Stimulated activated CD8-positive, alpha-beta memory T cell treated with anti-CD3 and anti-CD28 coated beads, Interleukin-2, amount 100 ng/mL, for 48 hours (primary cell): Measurements from ENCODE around the gene SUMO3.

Source experiments
- DNase-seq, 2 donors: peaks; one replicate each; pipeline ENCODE4 v3.0.0-alpha.2; 2020; ENCODE audit warnings: low read depth in 2 of 2

The SUMO3 gene

GRCh38 chr21:44817914-44818639 is at the start of gene SUMO3:
SUMO3 (minus strand) TSS chr21:44818062; CDS start chr21:44817968, 94 bp downstream.
- peak; percentile 72 to 75 for DNase-seq

DNA sequence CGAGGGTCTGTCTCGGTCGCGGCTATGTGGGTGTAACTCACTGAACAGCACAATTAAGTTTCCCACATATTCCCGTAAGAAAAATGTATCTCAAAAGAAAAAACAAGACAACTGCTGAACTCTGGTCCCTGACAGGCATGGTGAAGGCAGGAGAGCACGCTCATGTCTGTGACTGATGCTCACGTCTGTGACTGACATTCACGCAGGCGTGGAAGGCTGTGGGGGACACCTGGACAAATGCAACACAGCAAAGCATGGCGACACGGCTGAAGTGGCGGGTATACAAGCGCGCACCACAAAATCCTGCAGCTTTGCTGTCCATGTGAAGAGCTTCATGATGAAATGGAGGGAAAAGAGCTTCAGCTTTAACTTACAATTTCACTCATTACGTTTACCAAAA is 49.6 kb upstream of the SUMO3 start:
- DNase-seq, result no peak

GRCh38 chr21:44866780-44867179 is 48.9 kb upstream of the SUMO3 start:
- DNase-seq, result no peak

GRCh38 chr21:44865561-44866280 is 47.9 kb upstream of the SUMO3 start:
- no peak for DNase-seq

- DNase-seq, result no peak
Observed at GRCh38 chr21:44862869-44863685, 45.2 kb upstream of the SUMO3 start.

GRCh38 chr21:44858791-44859190 is 40.9 kb upstream of the SUMO3 start:
- no peak for DNase-seq

DNA sequence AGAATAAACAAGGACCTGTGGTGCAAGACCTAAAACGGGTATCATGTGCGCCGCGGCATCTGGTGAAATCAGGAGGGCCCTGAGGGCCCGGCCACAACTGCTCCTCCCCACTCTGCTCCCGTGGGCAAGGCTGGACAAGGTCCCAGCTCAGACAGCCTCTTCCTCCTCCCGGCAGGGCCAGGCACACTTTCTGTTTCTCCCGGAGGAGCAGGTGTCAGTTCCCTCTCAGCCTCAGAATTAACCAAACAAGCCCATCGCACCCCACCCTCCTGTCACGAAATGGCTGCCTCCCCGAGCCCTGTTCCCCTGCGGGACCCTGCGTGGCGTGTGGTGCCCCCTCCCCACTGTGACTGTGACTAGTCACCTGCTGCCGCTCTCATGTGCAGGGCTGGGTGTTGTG is 40.4 kb upstream of the SUMO3 start:
- DNase-seq, result no peak

GRCh38 chr21:44857127-44857892 is 39.4 kb upstream of the SUMO3 start:
- no peak for DNase-seq

DNA sequence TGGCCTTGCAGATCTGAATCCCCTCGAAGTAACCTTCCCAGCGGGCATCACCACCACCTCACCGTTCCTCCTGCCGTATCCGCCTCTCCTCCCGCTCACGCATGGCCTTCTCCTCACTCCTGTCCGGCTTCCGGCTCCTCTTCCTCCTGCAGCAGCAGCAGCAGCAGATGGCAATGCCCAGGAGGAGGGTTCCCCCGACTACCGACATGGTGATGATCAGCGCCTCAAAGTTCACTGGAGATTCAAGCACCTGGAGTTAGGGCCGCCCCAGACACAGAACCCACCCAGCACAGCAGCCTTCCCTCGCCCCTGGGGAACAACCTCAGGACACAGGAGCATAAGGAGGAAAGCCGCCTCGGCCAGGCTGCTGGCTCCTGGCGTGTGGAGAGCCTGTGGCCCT is 38.3 kb upstream of the SUMO3 start:
- no peak for DNase-seq

- no peak for DNase-seq
Observed at GRCh38 chr21:44855572-44855971, 37.7 kb upstream of the SUMO3 start.

GRCh38 chr21:44854664-44855446 is 37.0 kb upstream of the SUMO3 start:
- no peak for DNase-seq

- DNase-seq, result no peak
Observed at GRCh38 chr21:44854391-44854663, 36.5 kb upstream of the SUMO3 start.

DNA sequence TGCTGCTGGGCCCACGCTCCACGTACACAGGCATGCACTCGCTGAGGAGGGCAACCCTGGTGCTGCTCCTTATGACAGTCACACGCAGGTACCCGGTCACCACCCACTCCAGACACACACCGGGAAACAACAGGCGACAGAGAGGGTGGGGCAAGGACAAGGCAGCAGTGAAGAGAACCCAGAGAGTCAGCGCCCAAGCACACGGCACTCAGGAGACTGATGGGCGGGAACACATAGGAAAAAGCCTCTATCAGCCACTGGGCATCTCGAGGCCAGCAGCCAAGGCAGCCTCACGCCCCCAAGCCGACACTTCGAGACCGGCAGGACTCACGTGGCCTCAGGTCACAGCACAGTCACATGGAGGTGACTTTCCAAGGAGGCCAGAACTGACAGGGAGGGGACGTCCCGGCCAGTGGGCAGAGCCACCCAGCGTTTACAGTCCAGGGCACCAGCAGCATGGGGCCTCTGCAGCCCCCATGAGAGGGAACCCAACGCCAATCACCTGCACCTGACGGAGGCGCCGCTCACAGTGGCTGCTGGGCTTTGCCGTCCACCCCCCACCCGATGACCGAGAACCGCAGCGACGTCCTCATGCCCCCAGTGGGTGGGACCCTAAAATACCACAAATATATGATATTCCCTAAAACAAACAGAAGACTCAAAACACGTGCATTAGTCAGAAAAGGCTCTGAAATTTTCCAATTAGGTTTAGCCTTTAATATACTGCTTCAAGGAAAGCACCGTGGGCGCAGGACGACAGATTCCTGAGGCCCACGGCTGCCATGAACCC is 35.9 kb upstream of the SUMO3 start:
- no peak for DNase-seq

DNA sequence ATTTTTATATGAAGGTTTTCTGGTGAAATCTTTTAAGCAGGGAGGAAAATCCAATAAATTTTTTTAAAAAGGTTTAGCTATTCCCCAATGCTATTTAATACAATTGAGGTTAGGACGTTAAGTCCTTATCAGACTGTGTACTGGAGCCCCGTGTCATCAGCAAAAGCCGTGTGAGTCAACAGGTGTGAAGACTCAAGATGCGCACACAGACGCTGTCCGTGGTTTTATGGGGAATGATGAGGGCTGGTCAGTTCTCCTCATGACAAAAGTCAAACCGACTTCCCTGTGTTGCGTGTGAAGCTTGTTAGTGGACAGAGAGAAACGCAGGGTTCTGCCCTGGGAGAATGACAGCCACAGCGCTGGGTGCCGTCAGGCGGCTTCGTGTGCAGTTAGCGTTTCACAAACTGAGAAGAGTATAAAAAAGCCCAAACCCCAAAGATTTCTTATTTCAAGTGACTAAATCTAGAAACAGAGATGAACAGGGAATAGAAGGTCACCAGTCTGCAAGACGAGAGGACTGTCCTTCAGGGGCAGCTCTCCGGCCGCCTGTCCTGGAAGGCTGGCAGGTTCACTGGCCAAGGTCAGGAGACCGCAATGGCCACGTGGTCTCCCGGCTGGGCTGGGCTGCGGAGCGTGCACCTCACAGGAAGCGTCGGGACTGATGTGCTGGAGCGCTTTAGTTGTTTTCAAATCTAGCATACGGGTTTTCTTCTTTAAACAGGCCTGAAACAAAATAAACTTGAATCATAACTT is 33.2 kb upstream of the SUMO3 start:
- DNase-seq, result no peak

DNA sequence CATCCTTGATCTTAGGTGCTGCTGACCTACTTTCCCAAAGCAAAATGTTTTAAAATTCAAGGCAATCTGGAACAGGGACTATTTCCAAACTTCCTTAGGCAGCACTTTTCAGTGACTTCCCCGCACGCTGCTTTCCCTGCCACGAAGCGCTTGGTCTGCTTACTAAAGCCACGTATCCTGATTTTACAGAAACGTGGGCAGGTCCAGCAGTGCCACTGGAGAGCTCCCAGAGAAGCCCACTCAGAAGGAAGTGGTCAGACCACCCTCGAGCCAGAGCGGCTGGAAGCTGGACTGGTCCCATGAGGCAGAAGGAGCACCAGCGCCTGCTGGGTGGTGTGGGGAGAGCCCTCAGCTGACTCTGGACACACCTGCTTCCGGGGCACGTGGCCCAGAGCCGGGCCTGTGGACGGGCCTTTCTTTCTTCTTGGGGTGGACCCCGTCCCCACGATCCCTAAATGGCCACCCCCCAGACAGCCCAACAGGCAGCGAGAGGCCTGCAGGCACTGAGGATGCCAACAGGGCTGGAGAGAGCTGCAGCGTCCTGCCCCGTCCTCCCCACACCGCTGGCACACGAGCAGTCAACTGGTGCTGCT is 32.4 kb upstream of the SUMO3 start:
- DNase-seq, result no peak

DNA sequence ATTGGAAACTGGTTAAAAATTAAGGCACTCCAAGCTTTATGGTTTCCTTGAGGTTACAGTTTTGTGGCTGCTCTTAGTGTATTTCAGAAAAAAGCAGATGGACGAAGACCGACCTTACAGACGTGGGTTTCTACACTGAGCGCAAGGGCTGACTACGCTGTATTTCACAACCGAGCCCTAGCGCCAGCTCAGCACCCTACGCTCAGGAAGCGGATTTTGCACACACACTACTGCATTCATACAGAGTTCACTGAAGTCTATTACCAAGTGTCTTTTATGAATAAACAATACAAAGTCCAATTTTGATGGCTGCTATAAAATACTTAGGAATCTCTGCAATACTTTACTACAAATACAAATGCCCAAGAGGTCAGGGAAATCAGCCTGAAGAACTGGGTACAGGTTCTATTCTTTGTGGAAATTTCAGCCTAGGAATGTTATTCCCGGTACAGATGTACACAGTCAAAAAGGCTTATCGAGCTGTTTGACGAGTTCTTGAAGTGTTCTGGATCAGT is 31.8 kb upstream of the SUMO3 start:
- DNase-seq, result no peak

GRCh38 chr21:44848821-44849521 is 31.1 kb upstream of the SUMO3 start:
- DNase-seq, result no peak

- no peak for DNase-seq
Observed at GRCh38 chr21:44847261-44848056, 29.6 kb upstream of the SUMO3 start.
